Choroid plexus epithelial cell (primary cell): Measurements from ENCODE around the gene SEC24C.

Source experiments
- DNase-seq: peaks from one replicate; pipeline ENCODE4 v3.0.0-alpha.2; 2010; ENCODE audit warnings: low read depth
- H3K4me3 ChIP-seq: 2 replicates; pipeline ENCODE4 v1.5.1; 2011; ENCODE audit warnings: low read depth, mild to moderate bottlenecking, control low read depth, low read length, moderate library complexity
- CTCF ChIP-seq: conservative IDR thresholded peaks from 2 replicates; pipeline ENCODE4 v1.5.1; 2011; ENCODE audit warnings: low read depth, mild to moderate bottlenecking, control low read depth, inconsistent platforms, low read length, moderate library complexity

The SEC24C gene

GRCh38 chr10:73802276-73802991 is 58.3 kb downstream of the SEC24C start:
- no peak for DNase-seq
- no peak for TF ChIP-seq CTCF
- H3K4me3 ChIP-seq: no peak overlapping the region

GRCh38 chr10:73803680-73804286 is 59.6 kb downstream of the SEC24C start:
- peak; percentile 37 for DNase-seq
- no peak overlapping the region for H3K4me3 ChIP-seq
- no peak for TF ChIP-seq CTCF

GRCh38 chr10:73806176-73806950 is 62.2 kb downstream of the SEC24C start:
- no peak for DNase-seq
- H3K4me3 ChIP-seq: no peak overlapping the region
- TF ChIP-seq CTCF: no peak

- no peak overlapping the region for H3K4me3 ChIP-seq
- no peak for DNase-seq
- TF ChIP-seq CTCF: no peak
Observed at GRCh38 chr10:73807471-73807870, 63.3 kb downstream of the SEC24C start.

GRCh38 chr10:73808021-73808815 is 64.0 kb downstream of the SEC24C start:
- DNase-seq: no peak
- H3K4me3 ChIP-seq: no peak overlapping the region
- TF ChIP-seq CTCF: no peak

- H3K4me3 ChIP-seq: no peak overlapping the region
- no peak for TF ChIP-seq CTCF
- no peak for DNase-seq
Observed at GRCh38 chr10:73809061-73809818, 65.1 kb downstream of the SEC24C start.
